HEK293T (cell line): ENCODE results near the gene XKR3.

ENCODE experiments used
- ARNT ChIP-seq: fragments of 450-650 bp; IDR thresholded peaks from 2 replicates; pipeline ENCODE4 v1.6.1; 2017; ENCODE audit warnings: mild to moderate bottlenecking
- CTBP1 ChIP-seq: fragments of 450-650 bp; IDR thresholded peaks from 2 replicates; pipeline ENCODE4 v1.6.1; 2016; ENCODE audit warnings: borderline replicate concordance
- ELF4 ChIP-seq: fragments of 450-650 bp; IDR thresholded peaks from 2 replicates; pipeline ENCODE4 v1.6.1; 2017; ENCODE audit warnings: antibody characterized with exemption
- FOXA1 ChIP-seq: fragments of 450-650 bp; IDR thresholded peaks from 2 replicates; pipeline ENCODE4 v1.6.1; 2016; ENCODE audit warnings: mild to moderate bottlenecking
- FOXK2 ChIP-seq: fragments of 450-650 bp; IDR thresholded peaks from 2 replicates; pipeline ENCODE4 v1.6.1; 2016; ENCODE audit warnings: mild to moderate bottlenecking
- FOXM1 ChIP-seq: fragments of 450-650 bp; IDR thresholded peaks from 2 replicates; pipeline ENCODE4 v1.6.1; 2017; ENCODE audit warnings: mild to moderate bottlenecking, borderline replicate concordance
- HDGF ChIP-seq: fragments of 450-650 bp; IDR thresholded peaks from 2 replicates; pipeline ENCODE4 v1.6.1; 2017; ENCODE audit warnings: antibody characterized with exemption, borderline replicate concordance
- LEF1 ChIP-seq: fragments of 450-650 bp; IDR thresholded peaks from 2 replicates; pipeline ENCODE4 v1.6.1; 2017; ENCODE audit warnings: mild to moderate bottlenecking, borderline replicate concordance
- SP1 ChIP-seq: fragments of 450-650 bp; IDR thresholded peaks from 2 replicates; pipeline ENCODE4 v1.6.1; 2017
- SUZ12 ChIP-seq: fragments of 450-650 bp; IDR thresholded peaks from 2 replicates; pipeline ENCODE4 v1.6.1; 2016; ENCODE audit warnings: mild to moderate bottlenecking
- ZNF384 ChIP-seq: fragments of 450-650 bp; IDR thresholded peaks from 2 replicates; pipeline ENCODE4 v1.6.1; 2016

DNA sequence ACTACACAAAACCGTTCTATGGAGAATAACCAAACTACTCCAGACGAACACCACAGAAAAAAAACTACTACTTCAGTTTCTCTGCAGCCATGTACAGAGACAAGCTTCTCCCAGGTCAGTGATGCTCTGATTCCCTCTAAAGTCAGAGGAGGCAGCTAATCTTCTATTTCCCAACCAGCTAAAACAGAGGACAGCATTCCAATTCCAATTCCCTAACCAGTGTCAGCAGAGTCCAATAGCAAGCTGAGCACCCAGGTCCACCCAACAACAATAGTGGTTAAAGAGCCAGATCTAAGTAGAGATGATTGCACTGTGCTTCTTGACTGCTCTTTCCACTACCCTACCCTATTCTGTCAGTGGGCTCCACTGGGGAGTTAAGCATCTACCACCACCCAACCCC is 6.7 kb downstream of the XKR3 start:
- TF ChIP-seq FOXM1 (no peak), LEF1 (no peak), SP1 (no peak), HDGF (no peak), SUZ12 (no peak), FOXA1 (no peak), ELF4 (no peak), ZNF384 (no peak), ARNT (no peak), FOXK2 (no peak), CTBP1 (no peak)
